ENCODE measurements around the gene IYD.

IYD gene

GRCh38 chr6:150332939-150333584, 35.8 kb upstream of the IYD start:
- Histone ChIP-seq H3K27ac (ENCODE audit: low read depth, low read length) (no peak overlapping the region), H3K9ac (ENCODE audit: low read length) (no peak overlapping the region), H3K36me3 (ENCODE audit: control insufficient read depth, insufficient read depth, low read length) (no peaks in the 10 kb centered on the region), H3K4me1 (ENCODE audit: control insufficient read depth, insufficient read depth, low read length) (no peaks in the 10 kb centered on the region), H3K4me3 (ENCODE audit: low read depth, low read length) (no peak overlapping the region), H3K9me3 (ENCODE audit: control insufficient read depth, insufficient read depth, low read depth, low read length) (no peaks in the 10 kb centered on the region), H3K27me3 (ENCODE audit: control insufficient read depth, insufficient read depth, low read length) (no peaks in the 10 kb centered on the region)

DNA sequence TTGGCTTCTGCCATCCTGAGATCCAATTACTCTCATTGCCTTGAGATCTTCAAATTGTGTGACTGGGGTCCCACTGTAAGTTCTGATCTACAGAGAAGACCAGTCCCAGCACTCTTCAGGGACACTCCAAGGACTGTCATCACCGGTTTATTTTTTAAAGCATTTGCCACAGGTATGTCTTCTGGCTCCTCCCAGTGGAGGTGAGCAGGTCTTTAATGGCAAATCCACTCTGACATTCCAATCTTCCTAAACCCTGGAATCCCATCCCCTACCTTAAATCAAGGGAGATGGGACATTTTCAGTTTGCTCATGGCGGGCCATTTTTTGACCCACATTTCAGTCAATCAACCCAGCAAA, 35.2 kb upstream of the IYD start:
- Histone ChIP-seq H3K27me3 (ENCODE audit: control insufficient read depth, insufficient read depth, low read length) (no peaks in the 10 kb centered on the region), H3K9ac (ENCODE audit: low read length) (no peak overlapping the region), H3K4me3 (ENCODE audit: low read depth, low read length) (no peak overlapping the region), H3K9me3 (ENCODE audit: control insufficient read depth, insufficient read depth, low read depth, low read length) (no peaks in the 10 kb centered on the region), H3K4me1 (ENCODE audit: control insufficient read depth, insufficient read depth, low read length) (no peaks in the 10 kb centered on the region), H3K27ac (ENCODE audit: low read depth, low read length) (no peak overlapping the region), H3K36me3 (ENCODE audit: control insufficient read depth, insufficient read depth, low read length) (no peaks in the 10 kb centered on the region)

- H3K36me3 ChIP-seq (ENCODE audit: control insufficient read depth, insufficient read depth, low read length): no peaks in the 10 kb centered on the region
- H3K4me1 ChIP-seq (ENCODE audit: control insufficient read depth, insufficient read depth, low read length): no peaks in the 10 kb centered on the region
- no peak overlapping the region for H3K9ac ChIP-seq (ENCODE audit: low read length)
- H3K4me3 ChIP-seq (ENCODE audit: low read depth, low read length): no peak overlapping the region
- no peaks in the 10 kb centered on the region for H3K27me3 ChIP-seq (ENCODE audit: control insufficient read depth, insufficient read depth, low read length)
- no peaks in the 10 kb centered on the region for H3K9me3 ChIP-seq (ENCODE audit: control insufficient read depth, insufficient read depth, low read depth, low read length)
- no peak overlapping the region for H3K27ac ChIP-seq (ENCODE audit: low read depth, low read length)
These were observed 33.7 kb upstream of the IYD start for GRCh38 chr6:150334790-150335783.

GRCh38 chr6:150336299-150336698, 32.5 kb upstream of the IYD start:
- H3K27me3 ChIP-seq (ENCODE audit: control insufficient read depth, insufficient read depth, low read length): no peaks in the 10 kb centered on the region
- H3K4me3 ChIP-seq (ENCODE audit: low read depth, low read length): no peak overlapping the region
- no peak overlapping the region for H3K27ac ChIP-seq (ENCODE audit: low read depth, low read length)
- H3K4me1 ChIP-seq (ENCODE audit: control insufficient read depth, insufficient read depth, low read length): no peaks in the 10 kb centered on the region
- no peaks in the 10 kb centered on the region for H3K36me3 ChIP-seq (ENCODE audit: control insufficient read depth, insufficient read depth, low read length)
- H3K9ac ChIP-seq (ENCODE audit: low read length): no peak overlapping the region
- H3K9me3 ChIP-seq (ENCODE audit: control insufficient read depth, insufficient read depth, low read depth, low read length): no peaks in the 10 kb centered on the region

DNA sequence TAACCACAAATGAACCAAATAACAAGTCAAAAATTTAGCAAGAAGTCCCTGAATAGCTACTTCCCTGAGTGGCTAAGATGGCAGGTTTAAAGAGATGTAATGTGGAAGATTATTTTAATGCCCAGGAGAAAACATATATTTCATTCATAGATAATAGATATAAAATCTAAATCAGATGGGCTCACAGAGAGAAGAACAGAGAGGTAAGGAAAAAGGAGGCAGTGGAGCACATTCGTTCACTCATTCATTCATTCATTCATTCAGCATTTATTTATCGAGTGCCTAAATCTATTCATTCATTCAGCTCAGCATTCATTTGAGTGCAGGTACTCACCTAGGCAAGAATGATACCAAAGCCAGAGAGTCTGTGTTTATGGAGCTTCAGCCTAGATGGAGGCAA, 32.1 kb upstream of the IYD start:
- Histone ChIP-seq H3K36me3 (ENCODE audit: control insufficient read depth, insufficient read depth, low read length) (no peaks in the 10 kb centered on the region), H3K4me1 (ENCODE audit: control insufficient read depth, insufficient read depth, low read length) (no peaks in the 10 kb centered on the region), H3K4me3 (ENCODE audit: low read depth, low read length) (no peak overlapping the region), H3K9ac (ENCODE audit: low read length) (no peak overlapping the region), H3K27ac (ENCODE audit: low read depth, low read length) (no peak overlapping the region), H3K9me3 (ENCODE audit: control insufficient read depth, insufficient read depth, low read depth, low read length) (no peaks in the 10 kb centered on the region), H3K27me3 (ENCODE audit: control insufficient read depth, insufficient read depth, low read length) (no peaks in the 10 kb centered on the region)

- no peaks in the 10 kb centered on the region for H3K27me3 ChIP-seq (ENCODE audit: control insufficient read depth, insufficient read depth, low read length)
- H3K27ac ChIP-seq (ENCODE audit: low read depth, low read length): no peak overlapping the region
- no peak overlapping the region for H3K4me3 ChIP-seq (ENCODE audit: low read depth, low read length)
- no peaks in the 10 kb centered on the region for H3K4me1 ChIP-seq (ENCODE audit: control insufficient read depth, insufficient read depth, low read length)
- no peaks in the 10 kb centered on the region for H3K9me3 ChIP-seq (ENCODE audit: control insufficient read depth, insufficient read depth, low read depth, low read length)
- no peak overlapping the region for H3K9ac ChIP-seq (ENCODE audit: low read length)
- H3K36me3 ChIP-seq (ENCODE audit: control insufficient read depth, insufficient read depth, low read length): no peaks in the 10 kb centered on the region
These were observed 26.7 kb upstream of the IYD start for GRCh38 chr6:150342126-150342525.

- no peaks in the 10 kb centered on the region for H3K27me3 ChIP-seq (ENCODE audit: control insufficient read depth, insufficient read depth, low read length)
- H3K27ac ChIP-seq (ENCODE audit: low read depth, low read length): no peak overlapping the region
- no peaks in the 10 kb centered on the region for H3K36me3 ChIP-seq (ENCODE audit: control insufficient read depth, insufficient read depth, low read length)
- H3K4me3 ChIP-seq (ENCODE audit: low read depth, low read length): no peak overlapping the region
- no peaks in the 10 kb centered on the region for H3K4me1 ChIP-seq (ENCODE audit: control insufficient read depth, insufficient read depth, low read length)
- no peaks in the 10 kb centered on the region for H3K9me3 ChIP-seq (ENCODE audit: control insufficient read depth, insufficient read depth, low read depth, low read length)
- no peak overlapping the region for H3K9ac ChIP-seq (ENCODE audit: low read length)
These were observed 25.4 kb upstream of the IYD start for GRCh38 chr6:150343434-150343833.

DNA sequence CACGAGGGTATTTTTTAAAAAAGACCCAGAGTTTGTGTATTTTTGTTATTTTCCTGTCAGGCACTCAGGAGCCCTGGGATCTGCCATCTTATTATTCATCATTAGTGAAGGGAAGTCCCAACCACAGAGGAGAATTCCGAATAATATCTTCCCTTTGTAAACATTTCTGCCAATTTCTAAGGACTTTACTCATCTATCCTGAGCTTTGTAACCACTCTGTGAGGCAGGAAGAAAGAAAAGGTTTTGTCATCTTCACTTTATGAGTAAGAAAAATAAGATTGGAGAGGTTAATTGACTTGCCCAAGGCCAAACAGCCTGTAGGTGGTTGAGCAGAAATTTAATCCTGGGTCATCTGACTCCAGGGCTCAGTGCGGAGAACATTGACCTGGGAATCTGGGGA, 23.0 kb upstream of the IYD start:
- Histone ChIP-seq H3K36me3 (ENCODE audit: control insufficient read depth, insufficient read depth, low read length) (no peaks in the 10 kb centered on the region), H3K27ac (ENCODE audit: low read depth, low read length) (no peak overlapping the region), H3K4me3 (ENCODE audit: low read depth, low read length) (no peak overlapping the region), H3K9me3 (ENCODE audit: control insufficient read depth, insufficient read depth, low read depth, low read length) (no peaks in the 10 kb centered on the region), H3K4me1 (ENCODE audit: control insufficient read depth, insufficient read depth, low read length) (no peaks in the 10 kb centered on the region), H3K9ac (ENCODE audit: low read length) (no peak overlapping the region), H3K27me3 (ENCODE audit: control insufficient read depth, insufficient read depth, low read length) (no peaks in the 10 kb centered on the region)

GRCh38 chr6:150346346-150346745, 22.5 kb upstream of the IYD start:
- Histone ChIP-seq H3K9ac (ENCODE audit: low read length) (no peak overlapping the region), H3K36me3 (ENCODE audit: control insufficient read depth, insufficient read depth, low read length) (no peaks in the 10 kb centered on the region), H3K27me3 (ENCODE audit: control insufficient read depth, insufficient read depth, low read length) (no peaks in the 10 kb centered on the region), H3K9me3 (ENCODE audit: control insufficient read depth, insufficient read depth, low read depth, low read length) (no peaks in the 10 kb centered on the region), H3K27ac (ENCODE audit: low read depth, low read length) (no peak overlapping the region), H3K4me3 (ENCODE audit: low read depth, low read length) (no peak overlapping the region), H3K4me1 (ENCODE audit: control insufficient read depth, insufficient read depth, low read length) (no peaks in the 10 kb centered on the region)

GRCh38 chr6:150347845-150348244, 21.0 kb upstream of the IYD start:
- Histone ChIP-seq H3K27me3 (ENCODE audit: control insufficient read depth, insufficient read depth, low read length) (no peaks in the 10 kb centered on the region), H3K9ac (ENCODE audit: low read length) (no peak overlapping the region), H3K4me1 (ENCODE audit: control insufficient read depth, insufficient read depth, low read length) (no peaks in the 10 kb centered on the region), H3K4me3 (ENCODE audit: low read depth, low read length) (no peak overlapping the region), H3K36me3 (ENCODE audit: control insufficient read depth, insufficient read depth, low read length) (no peaks in the 10 kb centered on the region), H3K27ac (ENCODE audit: low read depth, low read length) (no peak overlapping the region), H3K9me3 (ENCODE audit: control insufficient read depth, insufficient read depth, low read depth, low read length) (no peaks in the 10 kb centered on the region)

DNA sequence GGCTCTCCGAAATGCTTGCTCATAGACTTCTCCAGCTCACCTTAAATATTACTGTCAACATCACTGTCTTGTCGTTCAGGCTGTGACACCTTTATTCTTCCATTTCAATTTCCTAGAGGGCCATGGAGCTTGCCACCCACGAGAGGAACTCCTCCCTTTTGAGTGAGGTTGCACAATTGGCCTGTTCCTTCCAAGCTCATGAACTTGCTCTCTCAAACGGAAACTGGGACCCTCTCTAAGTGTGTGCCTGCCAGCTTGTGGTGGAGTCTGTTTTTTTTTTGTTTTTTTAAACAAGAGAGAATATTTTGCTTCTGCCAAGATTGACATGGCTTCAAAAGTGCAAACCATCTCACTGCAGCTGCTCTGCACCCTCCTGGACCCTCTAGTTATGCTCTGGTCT, 19.3 kb upstream of the IYD start:
- Histone ChIP-seq H3K9ac (ENCODE audit: low read length) (no peak overlapping the region), H3K27ac (ENCODE audit: low read depth, low read length) (no peak overlapping the region), H3K4me1 (ENCODE audit: control insufficient read depth, insufficient read depth, low read length) (no peaks in the 10 kb centered on the region), H3K36me3 (ENCODE audit: control insufficient read depth, insufficient read depth, low read length) (no peaks in the 10 kb centered on the region), H3K4me3 (ENCODE audit: low read depth, low read length) (no peak overlapping the region), H3K27me3 (ENCODE audit: control insufficient read depth, insufficient read depth, low read length) (no peaks in the 10 kb centered on the region), H3K9me3 (ENCODE audit: control insufficient read depth, insufficient read depth, low read depth, low read length) (no peaks in the 10 kb centered on the region)

Data from HUES6 (cell line).